Panc1 (cell line): ENCODE measurements around the gene SLC9A8. TPM values are rescaled to one million over a fixed set of nuclear protein-coding genes. Genes with fewer than 3 reads are reported as not detected.

Experiments
- ATAC-seq: fragments of 200-7000 bp; cut with Tn5 transposase; 2 replicates; pipeline ENCODE4 v1.9.1; 2020; ENCODE audit warnings: mild to moderate bottlenecking, moderate library complexity
- BruUV-seq: library from RNA; stranded (reverse); fragments of 400-500 nt; replicated peaks from 2 replicates; lab custom pipeline; 2021; lab: Mats Ljungman, UMichigan
- CTCF ChIA-PET: fragments of 300-600 bp; sonication (Branson Sonifier 250); formaldehyde crosslinking; loops from one replicate; lab custom pipeline; 2022; ENCODE audit warnings: antibody characterized with exemption; lab: Charles Lee
- POLR2A ChIA-PET: fragments of 300-600 bp; sonication (Branson Sonifier 250); formaldehyde crosslinking; loops from one replicate; lab custom pipeline; 2022; ENCODE audit warnings: antibody characterized with exemption; lab: Charles Lee
- DNase-seq: peaks from one replicate; pipeline ENCODE4 v3.0.0-alpha.2; 2010; ENCODE audit warnings: low read depth, low spot score
- H3K27ac ChIP-seq: 2 replicates; pipeline ENCODE4 v1.5.1; 2011; ENCODE audit warnings: mild to moderate bottlenecking, low read length, inconsistent platforms
- H3K27me3 ChIP-seq: fragments of 200-500 bp; sonication (Bioruptor generic); 2 replicates; pipeline ENCODE4 v1.6.0; 2014; ENCODE audit warnings: low read length, inconsistent platforms; ENCODE audit not compliant: control insufficient read depth, insufficient read depth
- H3K36me3 ChIP-seq: fragments of 200-500 bp; sonication (Bioruptor generic); 2 replicates; pipeline ENCODE4 v1.5.1; 2014; ENCODE audit warnings: inconsistent platforms, mild to moderate bottlenecking, low read length, moderate library complexity; ENCODE audit not compliant: control insufficient read depth, insufficient read depth
- H3K4me1 ChIP-seq: 2 replicates; pipeline ENCODE4 v1.5.1; 2011; ENCODE audit warnings: inconsistent platforms, mild to moderate bottlenecking, low read length, moderate library complexity; ENCODE audit not compliant: control insufficient read depth, insufficient read depth
- H3K4me3 ChIP-seq, 2 experiments: 2 replicates each; pipeline ENCODE4 v1.5.1; 2011 to 2012; ENCODE audit warnings: low read depth in 2 of 2, low read length in 2 of 2, mild to moderate bottlenecking in 2 of 2, inconsistent platforms in 1 of 2, moderate library complexity in 1 of 2
- H3K9me3 ChIP-seq: fragments of 200-500 bp; sonication (Bioruptor generic); 2 replicates; pipeline ENCODE4 v1.5.1; 2014; ENCODE audit warnings: low read depth, mild to moderate bottlenecking, inconsistent platforms, low read length, moderate library complexity; ENCODE audit not compliant: control insufficient read depth, insufficient read depth
- CTCF ChIP-seq: fragments of 450-650 bp; IDR thresholded peaks from 2 replicates; pipeline ENCODE4 v1.5.1; 2017; ENCODE audit warnings: mild to moderate bottlenecking
- POLR2AphosphoS5 ChIP-seq: IDR thresholded peaks from 2 replicates; pipeline ENCODE4 v1.6.1; 2012; ENCODE audit warnings: mild to moderate bottlenecking, low read depth, low read length, moderate library complexity
- REST ChIP-seq, 2 experiments: IDR thresholded peaks; 2 replicates each; pipeline ENCODE4 v1.6.1; 2011 to 2012; ENCODE audit warnings: low read depth in 2 of 2, control low read depth in 1 of 2, low read length in 1 of 2, mild to moderate bottlenecking in 1 of 2, moderate library complexity in 1 of 2; ENCODE audit not compliant: insufficient read depth in 1 of 2
- SIN3A ChIP-seq: IDR thresholded peaks from 2 replicates; pipeline ENCODE4 v1.6.1; 2012; ENCODE audit warnings: low read depth, mild to moderate bottlenecking, low read length, moderate library complexity, borderline replicate concordance; ENCODE audit not compliant: insufficient read depth
- TCF7L2 ChIP-seq: IDR thresholded peaks from 2 replicates; pipeline ENCODE4 v1.6.1; 2011; ENCODE audit warnings: mild to moderate bottlenecking, low read depth, low read length, inconsistent platforms
- in situ Hi-C: cut with HindIII; loops from 2 replicates; pipeline ENCODE4 v1.10.0; 2016; ENCODE audit warnings: low sequenced_read_pairs, low pct_unique_long_range_greater_than_20kb
- intact Hi-C: fragments of 100-400 bp; cut with micrococcal nuclease; formaldehyde crosslinking; loops from one replicate; pipeline ENCODE4 v1.10.0; 2022; ENCODE audit not compliant: unreplicated experiment
- total RNA-seq: library from RNA; stranded (reverse); gene quantifications from one replicate; pipeline ENCODE4 v1.2.1, GENCODE V29; 2021; ENCODE audit not compliant: unreplicated experiment

SLC9A8 gene
- total RNA-seq, 1 experiment from 2014 or later: 6.7 TPM

- DNase-seq: no peak
- Histone ChIP-seq H3K27me3 (no peaks in the 10 kb centered on the region), H3K4me1 (peaks cover 15% of the 10 kb centered on the region), H3K9me3 (no peaks in the 10 kb centered on the region), H3K27ac (no peak overlapping the region), H3K36me3 (peaks cover 3% of the 10 kb centered on the region; the same call in 1 of the 2 replicates), H3K4me3 (no peak overlapping the region)
- ATAC-seq: no peak
- POLR2A ChIA-PET: interaction anchor here (0.7 kb wide), 1 partner anchor 14 kb away, joined by 4 read pairs; no protein-coding TSS in a partner anchor
- intact Hi-C loops (no loop called here), in situ Hi-C loops (no loop called here)
- no peak for TF ChIP-seq TCF7L2
- TF ChIP-seq REST (IDR thresholded peaks at IDR 0.05; ENCODE audit: insufficient read depth in 1 of 2, low read depth in 2 of 2, low read length in 1 of 2): no peak
- no peak for TF ChIP-seq POLR2AphosphoS5
- no peak for TF ChIP-seq CTCF
- no peak for TF ChIP-seq SIN3A
- BruUV-seq: no TSS peak
- CTCF ChIA-PET: no interaction called here
Observed at GRCh38 chr20:49918446-49918845, 105.8 kb downstream of the SLC9A8 start.

GRCh38 chr20:49919009-49919408 is 106.4 kb downstream of the SLC9A8 start:
- ATAC-seq (no peak), DNase-seq (no peak)
- intact Hi-C loops (no loop called here), in situ Hi-C loops (no loop called here)
- BruUV-seq: no TSS peak
- H3K4me3 ChIP-seq: no peak overlapping the region
- H3K9me3 ChIP-seq: no peaks in the 10 kb centered on the region
- TF ChIP-seq POLR2AphosphoS5 (no peak), CTCF (no peak), REST (IDR thresholded peaks at IDR 0.05; ENCODE audit: insufficient read depth in 1 of 2, low read depth in 2 of 2, low read length in 1 of 2) (no peak), TCF7L2 (no peak), SIN3A (no peak)
- POLR2A ChIA-PET: no interaction called here
- CTCF ChIA-PET: no interaction called here
- no peaks in the 10 kb centered on the region for H3K27me3 ChIP-seq
- peaks cover 3% of the 10 kb centered on the region; the same call in 1 of the 2 replicates for H3K36me3 ChIP-seq
- H3K4me1 ChIP-seq: peaks cover 10% of the 10 kb centered on the region
- H3K27ac ChIP-seq: no peak overlapping the region
